HepG2 (cell line): ENCODE measurements around the gene ALDH1A1. TPM values are rescaled to one million over a fixed set of nuclear protein-coding genes. Genes with fewer than 3 reads are reported as not detected.
A peak's percentile ranks its signal among the peaks of the same experiment; 100 is the strongest.

Experiments
- ARNT ChIP-seq: fragments of 450-650 bp; IDR thresholded peaks from 2 replicates; pipeline ENCODE4 v1.6.1; 2017
- ASH2L ChIP-seq: fragments of 300-600, 200-600 bp; sonication (generic); IDR thresholded peaks from 2 replicates; pipeline ENCODE4 v1.7.0; 2017; ENCODE audit warnings: low read depth, mild to moderate bottlenecking, moderate library complexity, mixed read lengths, low read length; ENCODE audit not compliant: insufficient read length
- BCL6 ChIP-seq: IDR thresholded peaks from 2 replicates; pipeline ENCODE4 v1.6.1; 2016; ENCODE audit warnings: missing genetic modification reagents, missing compliant biosample characterization
- CCAR2 ChIP-seq: fragments of 200-400 bp; formaldehyde crosslinking; optimal IDR thresholded peaks from 2 replicates; pipeline ENCODE3; 2018; ENCODE audit warnings: low read depth, mild to moderate bottlenecking, low read length, moderate library complexity
- FIP1L1 ChIP-seq: fragments of 200-400 bp; formaldehyde crosslinking; IDR thresholded peaks from 2 replicates; pipeline ENCODE4 v1.6.1; 2018; ENCODE audit warnings: low read depth, mild to moderate bottlenecking, low read length, moderate library complexity, borderline replicate concordance; ENCODE audit not compliant: insufficient read depth
- GABPA ChIP-seq, 2 experiments: IDR thresholded peaks; 2 replicates each; pipeline ENCODE4 v1.6.1; 2011 to 2016; ENCODE audit warnings: low read depth in 2 of 2, low read length in 1 of 2, missing biosample characterization in 1 of 2, missing genetic modification characterization in 1 of 2
- HINFP ChIP-seq: sonication (generic); formaldehyde crosslinking; IDR thresholded peaks from 2 replicates; pipeline ENCODE4 v1.4.0; 2020; ENCODE audit warnings: low read depth, mild to moderate bottlenecking, missing genetic modification reagents
- HMG20A ChIP-seq: IDR thresholded peaks from 2 replicates; pipeline ENCODE4 v1.6.1; 2016; ENCODE audit warnings: borderline replicate concordance
- HNF4A ChIP-seq: sonication (generic); formaldehyde crosslinking; IDR thresholded peaks from 2 replicates; pipeline ENCODE4 v1.4.0; 2020; ENCODE audit warnings: missing genetic modification reagents
- KDM4B ChIP-seq: sonication (generic); formaldehyde crosslinking; IDR thresholded peaks from 2 replicates; pipeline ENCODE4 v1.4.0; 2020; ENCODE audit warnings: missing genetic modification reagents
- PCBP1 ChIP-seq: fragments of 200-400 bp; formaldehyde crosslinking; IDR thresholded peaks from 2 replicates; pipeline ENCODE4 v1.6.1; 2017; ENCODE audit warnings: mild to moderate bottlenecking, low read depth, low read length, borderline replicate concordance
- PHF21A ChIP-seq: sonication (generic); formaldehyde crosslinking; IDR thresholded peaks from 2 replicates; pipeline ENCODE4 v1.5.0; 2020; ENCODE audit warnings: mild to moderate bottlenecking, missing genetic modification reagents
- POLR2G ChIP-seq: fragments of 200-400 bp; formaldehyde crosslinking; IDR thresholded peaks from 2 replicates; pipeline ENCODE4 v1.6.1; 2018; ENCODE audit warnings: mild to moderate bottlenecking, low read depth, low read length, moderate library complexity
- SPEN ChIP-seq: sonication (generic); formaldehyde crosslinking; IDR thresholded peaks from 2 replicates; pipeline ENCODE4 v1.5.1; 2020; ENCODE audit warnings: low read depth, mild to moderate bottlenecking, missing genetic modification reagents
- SYNCRIP ChIP-seq: fragments of 200-400 bp; formaldehyde crosslinking; IDR thresholded peaks from 2 replicates; pipeline ENCODE4 v1.6.1; 2018; ENCODE audit warnings: mild to moderate bottlenecking, low read depth, low read length; ENCODE audit not compliant: insufficient read depth
- TOE1 ChIP-seq: sonication (generic); formaldehyde crosslinking; IDR thresholded peaks from 2 replicates; pipeline ENCODE4 v1.4.0; 2020; ENCODE audit warnings: mild to moderate bottlenecking, missing genetic modification reagents
- ZFP82 ChIP-seq: sonication (generic); formaldehyde crosslinking; IDR thresholded peaks from 2 replicates; pipeline ENCODE4 v1.5.1; 2020; ENCODE audit warnings: mild to moderate bottlenecking, missing genetic modification reagents, borderline replicate concordance
- ZFP90 ChIP-seq: sonication (generic); formaldehyde crosslinking; IDR thresholded peaks from 2 replicates; pipeline ENCODE4 v1.8.0; 2022; ENCODE audit warnings: missing genetic modification reagents, mild to moderate bottlenecking, inconsistent platforms, borderline replicate concordance
- ZNF17 ChIP-seq: sonication (generic); formaldehyde crosslinking; IDR thresholded peaks from 2 replicates; pipeline ENCODE4 v1.5.0; 2020; ENCODE audit warnings: mild to moderate bottlenecking, missing genetic modification reagents
- ZNF550 ChIP-seq: sonication (generic); formaldehyde crosslinking; IDR thresholded peaks from 2 replicates; pipeline ENCODE4 v1.4.0; 2020; ENCODE audit warnings: mild to moderate bottlenecking, missing genetic modification reagents, borderline replicate concordance
- ZNF574 ChIP-seq: sonication (generic); formaldehyde crosslinking; IDR thresholded peaks from 2 replicates; pipeline ENCODE4 v1.4.0; 2020; ENCODE audit warnings: missing genetic modification reagents
- ZNF597 ChIP-seq: sonication (generic); formaldehyde crosslinking; IDR thresholded peaks from 2 replicates; pipeline ENCODE4 v1.5.0; 2020; ENCODE audit warnings: missing genetic modification reagents
- polyA plus RNA-seq, 8 experiments: library from polyadenylated mRNA; depleted of rRNA in 3 of 8; stranded (reverse) in 7 of 8; unstranded in 1 of 8; fragments of >200 nt; fragmentation: Illumina TruSeq in 4 of 8; extraction: Trizol in 4 of 8; gene quantifications; 2 replicates each; pipeline versions ENCODE4 v1.2.1 to v1.2.3, GENCODE V29; 2011 to 2016; ENCODE audit warnings: low read depth in 4 of 8, missing spikeins in 1 of 8, mixed read lengths in 1 of 8; ENCODE audit not compliant: insufficient read depth in 1 of 8
- total RNA-seq, 5 experiments: library from RNA; depleted of rRNA; stranded (reverse); fragments of >200 nt; fragmentation: Illumina TruSeq; extraction: Trizol; gene quantifications; 2 replicates each; pipeline ENCODE4 v1.2.3, GENCODE V29; 2016; ENCODE audit warnings: low read depth in 1 of 5

The ALDH1A1 gene
- total and polyA plus RNA-seq, 2 of the 13 experiments (the other 11 are each of a cell fraction or from before 2014, with no cell fraction given): 88.2 to 439 TPM

GRCh38 chr9:72948575-72949243, 4.1 kb downstream of the ALDH1A1 start (continued):
- TF ChIP-seq CCAR2 (no peak), ASH2L (peak; percentile 18), PCBP1 (no peak), ZFP90 (CRISPR knock-in tag) (no peak), GABPA (IDR thresholded peaks at IDR 0.05; ENCODE audit: low read depth, low read length) (no peak), GABPA (CRISPR knock-in tag; IDR thresholded peaks at IDR 0.05; ENCODE audit: low read depth) (no peak), FIP1L1 (no peak), HINFP (CRISPR knock-in tag) (no peak), HMG20A (no peak), PHF21A (CRISPR knock-in tag) (no peak), ZNF597 (CRISPR knock-in tag) (no peak), HNF4A (CRISPR knock-in tag) (0 out of 2 replicates have a peak, but pooled peaks have one; percentile 20), POLR2G (peak; percentile 6; the same call in 1 of the 2 replicates), ZNF17 (no peak), TOE1 (CRISPR knock-in tag) (no peak), BCL6 (CRISPR knock-in tag) (peak; percentile 74), SYNCRIP (no peak), ARNT (no peak), ZNF574 (CRISPR knock-in tag) (no peak), ZFP82 (CRISPR knock-in tag) (no peak), ZNF550 (CRISPR knock-in tag) (no peak), KDM4B (CRISPR knock-in tag) (no peak), SPEN (CRISPR knock-in tag) (no peak)
- TF ChIP-seq, all 625 proteins: peak for 8
